ENCODE results near the gene C2CD3.

GRCh38 chr11:73989156-73989555, 181.6 kb downstream of the C2CD3 start:
- TF ChIP-seq, protein P1, sequence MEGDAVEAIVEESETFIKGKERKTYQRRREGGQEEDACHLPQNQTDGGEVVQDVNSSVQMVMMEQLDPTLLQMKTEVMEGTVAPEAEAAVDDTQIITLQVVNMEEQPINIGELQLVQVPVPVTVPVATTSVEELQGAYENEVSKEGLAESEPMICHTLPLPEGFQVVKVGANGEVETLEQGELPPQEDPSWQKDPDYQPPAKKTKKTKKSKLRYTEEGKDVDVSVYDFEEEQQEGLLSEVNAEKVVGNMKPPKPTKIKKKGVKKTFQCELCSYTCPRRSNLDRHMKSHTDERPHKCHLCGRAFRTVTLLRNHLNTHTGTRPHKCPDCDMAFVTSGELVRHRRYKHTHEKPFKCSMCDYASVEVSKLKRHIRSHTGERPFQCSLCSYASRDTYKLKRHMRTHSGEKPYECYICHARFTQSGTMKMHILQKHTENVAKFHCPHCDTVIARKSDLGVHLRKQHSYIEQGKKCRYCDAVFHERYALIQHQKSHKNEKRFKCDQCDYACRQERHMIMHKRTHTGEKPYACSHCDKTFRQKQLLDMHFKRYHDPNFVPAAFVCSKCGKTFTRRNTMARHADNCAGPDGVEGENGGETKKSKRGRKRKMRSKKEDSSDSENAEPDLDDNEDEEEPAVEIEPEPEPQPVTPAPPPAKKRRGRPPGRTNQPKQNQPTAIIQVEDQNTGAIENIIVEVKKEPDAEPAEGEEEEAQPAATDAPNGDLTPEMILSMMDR (IDR thresholded peaks at IDR 0.05): no peak
- TF ChIP-seq POLR2A (IDR thresholded peaks at IDR 0.05): no peak
